Measurements from ENCODE around the gene MED27.

The MED27 gene

GRCh38 chr9:131831380-131832165 is 248.1 kb downstream of the MED27 start:
- DNase-seq: no peak

- DNase-seq: no peak
These were observed 251.8 kb downstream of the MED27 start for GRCh38 chr9:131827821-131828369.

- no peak for DNase-seq
These were observed 252.6 kb downstream of the MED27 start for GRCh38 chr9:131826966-131827525.

- no peak for DNase-seq
These were observed 253.6 kb downstream of the MED27 start for GRCh38 chr9:131826053-131826452.

GRCh38 chr9:131824953-131825495 is 254.6 kb downstream of the MED27 start:
- no peak for DNase-seq

- no peak for DNase-seq
These were observed 255.5 kb downstream of the MED27 start for GRCh38 chr9:131824155-131824594.

- DNase-seq: no peak
These were observed 255.9 kb downstream of the MED27 start for GRCh38 chr9:131823701-131824146.

- DNase-seq: no peak
These were observed 261.6 kb downstream of the MED27 start for GRCh38 chr9:131818089-131818488.

GRCh38 chr9:131817627-131818026 is 262.0 kb downstream of the MED27 start:
- DNase-seq: no peak

GRCh38 chr9:131817073-131817472 is 262.6 kb downstream of the MED27 start:
- no peak for DNase-seq

GRCh38 chr9:131815970-131816873 is 263.4 kb downstream of the MED27 start:
- no peak for DNase-seq

- no peak for DNase-seq
These were observed 265.0 kb downstream of the MED27 start for GRCh38 chr9:131814707-131815106.

GRCh38 chr9:131813116-131813515 is 266.6 kb downstream of the MED27 start:
- DNase-seq: no peak

GRCh38 chr9:131812116-131812790 is 267.4 kb downstream of the MED27 start:
- no peak for DNase-seq

- DNase-seq: no peak
These were observed 268.3 kb downstream of the MED27 start for GRCh38 chr9:131811405-131811804.

GRCh38 chr9:131810351-131811170 is 269.1 kb downstream of the MED27 start:
- DNase-seq: no peak

Data from femur (tissue), 1 donor.